DLD1 (cell line): ENCODE data around the gene RWDD3.

Source experiments
- in situ Hi-C: cut with HindIII; loops from 2 replicates; pipeline ENCODE4 v1.10.0; 2017; ENCODE audit warnings: low sequenced_read_pairs

The RWDD3 gene

GRCh38 chr1:95233737-95234500, at the start of gene RWDD3:
Gene RWDD3 (plus strand): TSS chr1:95234210. CDS start chr1:95234231, 21 bp downstream.
- in situ Hi-C loops = no loop called here

GRCh38 chr1:95186149-95186548, 47.9 kb upstream of the RWDD3 start:
- in situ Hi-C loops = no loop called here

GRCh38 chr1:95193591-95193990, 40.4 kb upstream of the RWDD3 start:
- in situ Hi-C loops = no loop called here

- in situ Hi-C loops = no loop called here
Measured at GRCh38 chr1:95195046-95195445, 39.0 kb upstream of the RWDD3 start.

GRCh38 chr1:95196017-95196416, 38.0 kb upstream of the RWDD3 start:
- in situ Hi-C loops = no loop called here

GRCh38 chr1:95197616-95198252, 36.3 kb upstream of the RWDD3 start:
- in situ Hi-C loops = no loop called here

GRCh38 chr1:95201905-95202304, 32.1 kb upstream of the RWDD3 start:
- in situ Hi-C loops = no loop called here

- in situ Hi-C loops = no loop called here
Measured at GRCh38 chr1:95203908-95204437, 30.0 kb upstream of the RWDD3 start.

GRCh38 chr1:95206514-95206913, 27.5 kb upstream of the RWDD3 start:
- in situ Hi-C loops = no loop called here

- in situ Hi-C loops = no loop called here
Measured at GRCh38 chr1:95207223-95207935, 26.6 kb upstream of the RWDD3 start.

GRCh38 chr1:95208876-95209275, 25.1 kb upstream of the RWDD3 start:
- in situ Hi-C loops = no loop called here

- in situ Hi-C loops = no loop called here
Measured at GRCh38 chr1:95209291-95209690, 24.7 kb upstream of the RWDD3 start.

GRCh38 chr1:95216292-95216990, 17.6 kb upstream of the RWDD3 start:
- in situ Hi-C loops = no loop called here

GRCh38 chr1:95217371-95217770, 16.6 kb upstream of the RWDD3 start:
- in situ Hi-C loops = no loop called here

- in situ Hi-C loops = no loop called here
Measured at GRCh38 chr1:95219407-95219806, 14.6 kb upstream of the RWDD3 start.

GRCh38 chr1:95221306-95221705, 12.7 kb upstream of the RWDD3 start:
- in situ Hi-C loops = no loop called here

GRCh38 chr1:95222629-95223028, 11.4 kb upstream of the RWDD3 start:
- in situ Hi-C loops = no loop called here

GRCh38 chr1:95223110-95223509, 10.9 kb upstream of the RWDD3 start:
- in situ Hi-C loops = no loop called here

- in situ Hi-C loops = no loop called here
Measured at GRCh38 chr1:95226781-95227660, 7.0 kb upstream of the RWDD3 start.

- in situ Hi-C loops = no loop called here
Measured at GRCh38 chr1:95229037-95229436, 5.0 kb upstream of the RWDD3 start.
